ENCODE measurements around the gene FBXO15. TPM values are rescaled to one million over a fixed set of nuclear protein-coding genes. Genes with fewer than 3 reads are reported as not detected.

FBXO15 gene
- total RNA-seq, 2 experiments from 2014 or later, result 0.23 to 0.70 TPM

GRCh38 chr18:74116633-74117554 is 30.7 kb downstream of the FBXO15 start:
- Mint-ChIP-seq H3K4me3 (no peak overlapping the region), H3K9me3 (ENCODE audit: low read depth) (no peaks in the 10 kb centered on the region), H3K36me3 (no peaks in the 10 kb centered on the region), H3K27me3 (peaks cover 10% of the 10 kb centered on the region), H3K27ac (no peak overlapping the region), H3K4me1 (no peaks in the 10 kb centered on the region)
- CTCF ChIA-PET, result interaction anchor here (0.8 to 1.5 kb wide), 3 partner anchors 19 to 77 kb away, joined by 3 to 4 read pairs (median 3); no protein-coding TSS in a partner anchor
- no peak for DNase-seq
- no peak for ATAC-seq

GRCh38 chr18:74115046-74115445 is 32.6 kb downstream of the FBXO15 start:
- peaks cover 3% of the 10 kb centered on the region for H3K4me1 Mint-ChIP-seq
- CTCF ChIA-PET, result no interaction called here
- no peak overlapping the region for H3K27ac Mint-ChIP-seq
- no peak overlapping the region for H3K4me3 Mint-ChIP-seq
- DNase-seq (no peak), ATAC-seq (no peak)
- no peaks in the 10 kb centered on the region for H3K9me3 Mint-ChIP-seq (ENCODE audit: low read depth)
- no peaks in the 10 kb centered on the region for H3K36me3 Mint-ChIP-seq
- H3K27me3 Mint-ChIP-seq, result peaks cover 1% of the 10 kb centered on the region

- Mint-ChIP-seq H3K27me3 (no peaks in the 10 kb centered on the region), H3K9me3 (ENCODE audit: low read depth) (no peaks in the 10 kb centered on the region), H3K27ac (no peak overlapping the region), H3K4me1 (peaks cover 4% of the 10 kb centered on the region), H3K4me3 (no peak overlapping the region), H3K36me3 (peaks cover 2% of the 10 kb centered on the region)
- DNase-seq (no peak), ATAC-seq (no peak)
- CTCF ChIA-PET, result interaction anchor here (1.8 kb wide), 1 partner anchor 31 kb away, joined by 9 read pairs; no protein-coding TSS in a partner anchor
Measured at GRCh38 chr18:74114116-74114515, 33.5 kb downstream of the FBXO15 start.

DNA sequence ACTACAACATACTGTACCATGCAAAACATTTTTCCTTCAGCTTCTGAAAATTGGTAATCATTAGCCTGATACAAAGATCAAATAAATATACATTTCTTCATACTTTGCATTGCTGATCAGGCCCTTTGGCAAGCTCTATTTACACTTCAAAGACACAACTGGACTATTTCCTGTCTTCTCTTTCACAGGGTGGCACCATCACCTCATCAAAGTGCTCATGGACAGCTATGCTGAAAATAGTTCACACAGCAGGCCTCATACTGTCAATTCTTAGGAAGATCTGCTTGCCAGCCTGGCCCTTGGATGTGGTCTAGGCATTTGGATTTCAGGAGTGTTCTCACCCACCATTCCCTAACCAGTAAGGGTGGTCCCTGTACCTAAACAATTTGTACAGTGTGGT is 33.9 kb downstream of the FBXO15 start:
- DNase-seq, result no peak
- peaks cover 2% of the 10 kb centered on the region for H3K36me3 Mint-ChIP-seq
- no peak for ATAC-seq
- H3K4me3 Mint-ChIP-seq, result no peak overlapping the region
- no peak overlapping the region for H3K27ac Mint-ChIP-seq
- no peaks in the 10 kb centered on the region for H3K27me3 Mint-ChIP-seq
- H3K4me1 Mint-ChIP-seq, result peaks cover 4% of the 10 kb centered on the region
- no peaks in the 10 kb centered on the region for H3K9me3 Mint-ChIP-seq (ENCODE audit: low read depth)
- CTCF ChIA-PET, result interaction anchor here (1.8 kb wide), 1 partner anchor 31 kb away, joined by 9 read pairs; no protein-coding TSS in a partner anchor

- peaks cover 3% of the 10 kb centered on the region for H3K9me3 Mint-ChIP-seq (ENCODE audit: low read depth)
- peaks cover 4% of the 10 kb centered on the region for H3K4me1 Mint-ChIP-seq
- ATAC-seq (no peak), DNase-seq (no peak)
- H3K27me3 Mint-ChIP-seq, result no peaks in the 10 kb centered on the region
- peaks cover 4% of the 10 kb centered on the region for H3K36me3 Mint-ChIP-seq
- no peak overlapping the region for H3K27ac Mint-ChIP-seq
- CTCF ChIA-PET, result no interaction called here
- H3K4me3 Mint-ChIP-seq, result no peak overlapping the region
Measured at GRCh38 chr18:74110976-74111375, 36.7 kb downstream of the FBXO15 start.

DNA sequence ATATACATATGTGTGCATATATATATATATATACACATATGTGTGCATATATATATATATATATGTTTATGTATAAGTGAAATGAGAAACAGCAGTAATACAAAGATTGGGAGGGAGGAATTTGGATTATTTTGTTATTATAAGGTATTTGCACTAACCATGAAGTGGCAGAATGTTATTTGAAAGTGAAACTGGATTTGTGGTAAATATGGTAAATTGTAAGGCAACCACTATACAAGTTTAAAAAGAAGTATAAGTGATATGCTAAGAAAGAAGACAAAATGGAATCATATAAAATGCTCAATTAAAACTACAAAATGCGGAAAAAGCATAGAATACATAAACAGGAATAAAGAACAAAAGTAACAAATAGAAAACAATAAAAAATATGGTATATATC is 37.5 kb downstream of the FBXO15 start:
- H3K4me3 Mint-ChIP-seq, result no peak overlapping the region
- peaks cover 4% of the 10 kb centered on the region for H3K4me1 Mint-ChIP-seq

GRCh38 chr18:74108460-74108859 is 39.2 kb downstream of the FBXO15 start:
- Mint-ChIP-seq H3K27me3 (peaks cover 4% of the 10 kb centered on the region), H3K36me3 (peaks cover 4% of the 10 kb centered on the region), H3K4me3 (no peak overlapping the region), H3K27ac (no peak overlapping the region), H3K9me3 (ENCODE audit: low read depth) (peaks cover 3% of the 10 kb centered on the region), H3K4me1 (peaks cover 4% of the 10 kb centered on the region)
- CTCF ChIA-PET, result no interaction called here
- ATAC-seq, result no peak
- DNase-seq, result no peak

More for the DNA sequence above, 37.5 kb downstream of the FBXO15 start:
- CTCF ChIA-PET, result interaction anchor here (1.4 kb wide), 1 partner anchor 27 kb away, joined by 4 read pairs; no protein-coding TSS in a partner anchor
- H3K27me3 Mint-ChIP-seq, result no peaks in the 10 kb centered on the region
- peaks cover 4% of the 10 kb centered on the region for H3K36me3 Mint-ChIP-seq
- ATAC-seq (no peak), DNase-seq (no peak)
- H3K27ac Mint-ChIP-seq, result no peak overlapping the region
- peaks cover 3% of the 10 kb centered on the region for H3K9me3 Mint-ChIP-seq (ENCODE audit: low read depth)

DNA sequence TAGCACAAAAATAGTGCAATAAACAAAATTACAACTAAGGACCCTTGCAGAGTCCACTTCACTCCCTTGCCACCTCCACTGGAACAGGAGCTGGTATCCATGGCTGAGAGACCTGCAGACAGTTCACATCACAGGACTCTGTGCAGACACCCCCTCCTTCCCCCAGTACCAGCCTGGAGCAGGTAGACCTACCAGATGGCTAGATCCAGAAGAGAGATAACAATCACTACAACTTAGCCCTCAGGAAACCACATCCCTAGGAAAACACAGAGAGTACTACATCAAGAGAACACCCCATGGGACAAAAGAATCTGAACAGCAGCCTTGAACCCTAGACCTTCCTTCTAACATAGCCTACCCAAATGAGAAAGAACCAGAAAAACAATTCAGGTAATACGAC is 49.8 kb downstream of the FBXO15 start:
- Mint-ChIP-seq H3K27ac (no peak overlapping the region), H3K27me3 (no peaks in the 10 kb centered on the region), H3K36me3 (peaks cover 1% of the 10 kb centered on the region), H3K4me1 (no peaks in the 10 kb centered on the region), H3K4me3 (no peak overlapping the region), H3K9me3 (ENCODE audit: low read depth) (no peaks in the 10 kb centered on the region)
- no peak for ATAC-seq
- DNase-seq, result no peak
- CTCF ChIA-PET, result no interaction called here

DNA sequence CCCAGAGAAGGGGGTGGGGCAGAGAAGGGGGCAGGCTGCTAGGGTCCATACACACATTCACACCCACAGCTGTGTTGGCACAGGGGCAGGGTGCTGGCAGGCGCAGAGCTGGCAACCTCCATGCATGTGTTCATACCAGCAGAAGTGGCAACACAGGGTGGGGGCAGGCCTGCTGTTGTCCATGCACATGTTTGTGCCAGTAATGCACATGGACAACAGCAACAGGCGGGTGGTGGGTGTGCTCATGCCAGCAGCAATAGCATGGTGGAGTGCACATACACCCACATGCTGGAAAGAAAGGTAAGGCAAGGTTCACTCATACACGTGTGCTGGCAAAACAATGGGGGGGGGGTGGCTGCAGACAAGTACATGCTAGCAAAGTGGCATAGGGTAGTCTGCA is 54.7 kb downstream of the FBXO15 start:
- peaks cover 2% of the 10 kb centered on the region for H3K9me3 Mint-ChIP-seq (ENCODE audit: low read depth)
- CTCF ChIA-PET, result no interaction called here
- DNase-seq (no peak), ATAC-seq (no peak)
- peaks cover 3% of the 10 kb centered on the region for H3K36me3 Mint-ChIP-seq
- H3K4me1 Mint-ChIP-seq, result no peaks in the 10 kb centered on the region
- peaks cover 9% of the 10 kb centered on the region for H3K27me3 Mint-ChIP-seq
- no peak overlapping the region for H3K4me3 Mint-ChIP-seq
- no peak overlapping the region for H3K27ac Mint-ChIP-seq

GRCh38 chr18:74084184-74084855 is 63.3 kb downstream of the FBXO15 start:
- H3K27ac Mint-ChIP-seq, result no peak overlapping the region
- no peaks in the 10 kb centered on the region for H3K9me3 Mint-ChIP-seq (ENCODE audit: low read depth)
- H3K4me1 Mint-ChIP-seq, result peaks cover 13% of the 10 kb centered on the region
- H3K27me3 Mint-ChIP-seq, result peaks cover 3% of the 10 kb centered on the region
- H3K36me3 Mint-ChIP-seq, result no peaks in the 10 kb centered on the region
- H3K4me3 Mint-ChIP-seq, result no peak overlapping the region
- CTCF ChIA-PET, result no interaction called here
- no peak for ATAC-seq
- DNase-seq, result no peak

DNA sequence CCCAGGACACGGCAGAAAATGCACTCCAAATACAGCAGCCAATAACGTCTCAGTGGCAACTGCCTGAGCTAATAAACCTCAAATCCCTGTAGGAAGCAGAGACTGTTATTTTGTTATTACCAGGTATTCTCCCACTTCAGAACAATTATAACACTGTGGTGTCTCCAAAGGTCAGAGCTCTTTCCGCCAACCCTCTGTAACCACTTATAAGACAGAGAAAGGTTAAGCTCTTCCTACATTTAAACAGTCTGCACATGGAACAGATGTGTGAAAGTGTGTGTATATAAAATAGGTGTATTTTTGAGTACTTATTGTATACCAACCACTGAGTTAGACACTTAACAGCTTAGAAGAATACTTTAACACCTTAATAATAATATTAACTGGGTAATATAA is 64.1 kb downstream of the FBXO15 start:
- Mint-ChIP-seq H3K4me1 (peaks cover 13% of the 10 kb centered on the region), H3K27ac (no peak overlapping the region), H3K4me3 (no peak overlapping the region), H3K9me3 (ENCODE audit: low read depth) (no peaks in the 10 kb centered on the region), H3K36me3 (no peaks in the 10 kb centered on the region), H3K27me3 (no peaks in the 10 kb centered on the region)
- CTCF ChIA-PET, result interaction anchor here (0.5 to 2.0 kb wide), 9 partner anchors 10 to 469 kb away, joined by 3 to 9 read pairs (median 4); no protein-coding TSS in a partner anchor
- ATAC-seq (no peak), DNase-seq (no peak)

- H3K9me3 Mint-ChIP-seq (ENCODE audit: low read depth), result no peaks in the 10 kb centered on the region
- no peaks in the 10 kb centered on the region for H3K27me3 Mint-ChIP-seq
- no peak for DNase-seq
- peak overlapping the region; percentile 51 for H3K4me3 Mint-ChIP-seq
- peak; percentile 50 for ATAC-seq
- H3K27ac Mint-ChIP-seq, result peak overlapping the region; percentile 87
- H3K36me3 Mint-ChIP-seq, result no peaks in the 10 kb centered on the region
- CTCF ChIA-PET, result interaction anchor here (0.5 to 2.0 kb wide), 14 partner anchors 9 to 469 kb away, joined by 3 to 9 read pairs (median 4); no protein-coding TSS in a partner anchor
- peaks cover 13% of the 10 kb centered on the region for H3K4me1 Mint-ChIP-seq
Measured at GRCh38 chr18:74082742-74083556, 64.7 kb downstream of the FBXO15 start.

Measured in activated CD8-positive, alpha-beta memory T cell treated with anti-CD3 and anti-CD28 coated beads, Interleukin-2, amount 10 ng/mL, durations not matched to agents 7 days and 5 days (primary cell).